Calu3 (cell line): ENCODE measurements around the gene GGT6. TPM values are rescaled to one million over a fixed set of nuclear protein-coding genes. Genes with fewer than 3 reads are reported as not detected.

ENCODE experiments used
- BruUV-seq: library from RNA; stranded (reverse); fragments of 400-500 nt; replicated peaks from 2 replicates; lab custom pipeline; 2021; lab: Mats Ljungman, UMichigan
- CTCF ChIA-PET: fragments of 300-600 bp; sonication (Branson Sonifier 250); formaldehyde crosslinking; loops from one replicate; lab custom pipeline; 2022; ENCODE audit warnings: antibody characterized with exemption; lab: Charles Lee
- DNase-seq: peaks from one replicate; pipeline ENCODE4 v3.0.0; 2022
- H3K27ac Mint-ChIP-seq: one replicate; pipeline ENCODE4 v1.8.0; 2022; ENCODE audit warnings: mixed read lengths; ENCODE audit not compliant: unreplicated experiment
- H3K27me3 Mint-ChIP-seq: one replicate; pipeline ENCODE4 v1.8.0; 2022; ENCODE audit warnings: mixed read lengths; ENCODE audit not compliant: unreplicated experiment
- H3K36me3 Mint-ChIP-seq: one replicate; pipeline ENCODE4 v1.8.0; 2022; ENCODE audit warnings: mild to moderate bottlenecking, moderate library complexity, mixed read lengths; ENCODE audit not compliant: insufficient read depth, unreplicated experiment
- H3K4me1 Mint-ChIP-seq: one replicate; pipeline ENCODE4 v1.8.0; 2022; ENCODE audit warnings: mild to moderate bottlenecking, low read depth, mixed read lengths; ENCODE audit not compliant: unreplicated experiment
- H3K4me3 Mint-ChIP-seq: one replicate; pipeline ENCODE4 v1.8.0; 2022; ENCODE audit warnings: mild to moderate bottlenecking, low read depth, moderate library complexity, mixed read lengths; ENCODE audit not compliant: unreplicated experiment
- H3K9me3 Mint-ChIP-seq: one replicate; pipeline ENCODE4 v1.8.0; 2022; ENCODE audit warnings: low read depth, mixed read lengths; ENCODE audit not compliant: unreplicated experiment
- CTCF ChIP-seq: fragments of 200-600 bp; IDR thresholded peaks from one replicate; pipeline ENCODE4 v1.8.0; 2022; ENCODE audit warnings: antibody characterized with exemption; ENCODE audit not compliant: unreplicated experiment
- intact Hi-C: fragments of 100-400 bp; cut with micrococcal nuclease; formaldehyde crosslinking; loops from one replicate; pipeline ENCODE4 v1.10.0; 2022; ENCODE audit not compliant: unreplicated experiment
- total RNA-seq: library from RNA; stranded (reverse); gene quantifications from 2 replicates; pipeline ENCODE4 v1.2.3, GENCODE V29; 2022

GGT6 gene
- total RNA-seq, 1 experiment from 2014 or later: 1.1 TPM

GRCh38 chr17:4566785-4567184 lies 6.4 kb upstream of the GGT6 start:
- no peak overlapping the region for H3K4me3 Mint-ChIP-seq

GRCh38 chr17:4565209-4566141 lies 5.1 kb upstream of the GGT6 start:
- Mint-ChIP-seq H3K36me3 (no peaks in the 10 kb centered on the region), H3K9me3 (no peaks in the 10 kb centered on the region), H3K4me1 (peaks cover 15% of the 10 kb centered on the region), H3K4me3 (no peak overlapping the region), H3K27me3 (peaks cover 15% of the 10 kb centered on the region), H3K27ac (no peak overlapping the region)
- intact Hi-C loops: loop anchor here (1.0 to 5.0 kb wide), 2 partner anchors 61 to 137 kb away; partner anchors contain the start of gene PELP1
- CTCF ChIA-PET: no interaction called here
- DNase-seq: peak; percentile 42
- TF ChIP-seq CTCF: peak; percentile 33
- BruUV-seq: no TSS peak

More at GRCh38 chr17:4566785-4567184, 6.4 kb upstream of the GGT6 start:
- peaks cover 17% of the 10 kb centered on the region for H3K27me3 Mint-ChIP-seq
- H3K36me3 Mint-ChIP-seq: no peaks in the 10 kb centered on the region
- no peaks in the 10 kb centered on the region for H3K9me3 Mint-ChIP-seq
- no TSS peak for BruUV-seq
- CTCF ChIA-PET: interaction anchor here (0.8 to 2.2 kb wide), 9 partner anchors 10 to 223 kb away, joined by 3 to 19 read pairs (median 4); no protein-coding TSS in a partner anchor
- intact Hi-C loops: loop anchor here (5.0 kb wide), 1 partner anchor 136 kb away; the partner anchor contains the start of gene PELP1
- peak; percentile 65 for TF ChIP-seq CTCF
- DNase-seq: peak; percentile 59
- no peak overlapping the region for H3K27ac Mint-ChIP-seq
- H3K4me1 Mint-ChIP-seq: peaks cover 12% of the 10 kb centered on the region

- TF ChIP-seq CTCF: no peak
- peaks cover 15% of the 10 kb centered on the region for H3K4me1 Mint-ChIP-seq
- H3K36me3 Mint-ChIP-seq: no peaks in the 10 kb centered on the region
- DNase-seq: no peak
- H3K27ac Mint-ChIP-seq: no peak overlapping the region
- H3K27me3 Mint-ChIP-seq: no peaks in the 10 kb centered on the region
- no peak overlapping the region for H3K4me3 Mint-ChIP-seq
- CTCF ChIA-PET: no interaction called here
- intact Hi-C loops: no loop called here
- H3K9me3 Mint-ChIP-seq: no peaks in the 10 kb centered on the region
- no TSS peak for BruUV-seq
Measured at GRCh38 chr17:4562015-4562969, 1.9 kb upstream of the GGT6 start.

GRCh38 chr17:4560837-4561256 lies 470 bp upstream of the GGT6 start:
- Mint-ChIP-seq H3K27me3 (no peaks in the 10 kb centered on the region), H3K4me3 (no peak overlapping the region), H3K36me3 (no peaks in the 10 kb centered on the region), H3K9me3 (no peaks in the 10 kb centered on the region), H3K27ac (no peak overlapping the region), H3K4me1 (peaks cover 20% of the 10 kb centered on the region)
- intact Hi-C loops: no loop called here
- no peak for TF ChIP-seq CTCF
- CTCF ChIA-PET: no interaction called here
- no peak for DNase-seq
- BruUV-seq: no TSS peak
